Upper lobe of right lung (tissue), 1 donor: Measurements from ENCODE around the gene TMSB10. TPM values are rescaled to one million over a fixed set of nuclear protein-coding genes. Genes with fewer than 3 reads are reported as not detected.

Experiments used
- ATAC-seq: fragments of 200-7000 bp; cut with Tn5 transposase; one replicate; pipeline ENCODE4 v1.9.1; 2020; ENCODE audit warnings: mild to moderate bottlenecking, moderate library complexity
- DNase-seq: peaks from one replicate; pipeline ENCODE4 v3.0.0-alpha.2; 2020
- H3K27ac ChIP-seq: fragments of 200-600 bp; one replicate; pipeline ENCODE4 v1.8.0; 2022
- H3K27me3 ChIP-seq: fragments of 200-600 bp; one replicate; pipeline ENCODE4 v1.8.0; 2022; ENCODE audit warnings: mild to moderate bottlenecking
- H3K36me3 ChIP-seq: fragments of 200-600 bp; one replicate; pipeline ENCODE4 v1.8.0; 2022
- H3K4me1 ChIP-seq: fragments of 200-600 bp; one replicate; pipeline ENCODE4 v1.8.0; 2022
- H3K4me3 ChIP-seq: fragments of 200-600 bp; one replicate; pipeline ENCODE4 v1.8.0; 2022; ENCODE audit warnings: mild to moderate bottlenecking
- H3K9me3 ChIP-seq: fragments of 200-600 bp; one replicate; pipeline ENCODE4 v1.8.0; 2022
- CTCF ChIP-seq: fragments of 200-600 bp; IDR thresholded peaks from one replicate; pipeline ENCODE4 v1.8.0; 2022; ENCODE audit warnings: antibody characterized with exemption
- intact Hi-C: fragments of 100-400 bp; cut with DNase I; formaldehyde crosslinking; loops from one replicate; pipeline ENCODE4 v1.11.0; 2022
- total RNA-seq: library from RNA; stranded (reverse); fragmentation: NEBNext Ultra II Directional; extraction: Animal tissue kit (Norgen Biotek cat#: 25700); gene quantifications from one replicate; pipeline ENCODE4 v1.2.1, GENCODE V29; 2021
- donor health status: DM: no; HTN: yes; CAD: no; lungs with severe emphysema.

Gene TMSB10
- total RNA-seq, 1 donor from 2014 or later: 1,558 TPM

DNA sequence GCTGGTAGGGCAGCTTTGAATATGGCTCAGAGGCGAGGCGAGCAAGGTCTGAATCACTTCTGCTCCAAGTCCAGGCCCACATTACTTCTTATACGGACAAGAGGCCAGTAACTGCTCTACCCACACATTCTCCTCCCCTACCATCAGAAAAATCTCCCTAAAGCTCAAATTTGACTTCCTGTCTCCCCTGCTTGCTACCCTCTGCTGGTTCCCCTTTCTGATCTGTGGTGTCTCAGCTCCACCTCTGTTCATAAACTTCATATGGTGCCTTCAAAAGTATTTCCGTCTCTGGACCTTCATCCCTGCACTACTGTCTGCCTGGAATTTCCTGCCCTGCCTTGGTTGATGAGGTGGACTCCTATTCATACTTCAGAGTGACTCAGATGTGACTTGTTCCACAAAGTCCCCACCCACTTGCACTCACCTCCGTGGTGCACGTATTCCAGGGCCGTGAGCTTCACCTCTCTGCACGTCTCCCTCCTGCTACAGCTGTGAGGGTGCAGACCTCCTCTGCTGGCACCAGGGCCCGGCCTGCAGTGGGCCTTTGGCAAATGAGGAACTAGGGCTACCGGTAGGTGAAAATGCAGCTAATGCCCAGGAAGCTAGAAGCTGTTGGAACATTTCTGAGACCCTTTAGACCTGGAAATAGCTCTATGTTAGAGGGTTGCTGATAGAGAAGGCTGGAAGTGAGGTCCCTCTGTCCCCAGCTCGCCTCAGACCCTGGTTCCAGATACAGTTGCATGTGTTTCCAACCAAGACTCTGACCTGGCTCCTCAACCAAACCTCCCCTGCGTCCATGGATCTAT, 41.0 kb downstream of the TMSB10 start:
- no peak overlapping the region for H3K4me3 ChIP-seq
- peaks cover 3% of the 10 kb centered on the region for H3K4me1 ChIP-seq
- no peaks in the 10 kb centered on the region for H3K36me3 ChIP-seq
- no peaks in the 10 kb centered on the region for H3K27me3 ChIP-seq
- ATAC-seq: peak; percentile 85
- intact Hi-C loops: no loop called here
- no peaks in the 10 kb centered on the region for H3K9me3 ChIP-seq
- no peak for DNase-seq
- H3K27ac ChIP-seq: peak overlapping the region; percentile 24
- TF ChIP-seq CTCF: no peak

GRCh38 chr2:84947010-84947593, 41.6 kb downstream of the TMSB10 start:
- TF ChIP-seq CTCF: no peak
- H3K27ac ChIP-seq: no peak overlapping the region
- H3K27me3 ChIP-seq: no peaks in the 10 kb centered on the region
- no peaks in the 10 kb centered on the region for H3K36me3 ChIP-seq
- DNase-seq (no peak), ATAC-seq (no peak)
- intact Hi-C loops: no loop called here
- H3K9me3 ChIP-seq: no peaks in the 10 kb centered on the region
- no peak overlapping the region for H3K4me3 ChIP-seq
- H3K4me1 ChIP-seq: peaks cover 3% of the 10 kb centered on the region

GRCh38 chr2:84953535-84953934, 48.1 kb downstream of the TMSB10 start:
- no peak overlapping the region for H3K4me3 ChIP-seq
- intact Hi-C loops: no loop called here
- no peak overlapping the region for H3K27ac ChIP-seq
- DNase-seq (no peak), ATAC-seq (no peak)
- peaks cover 7% of the 10 kb centered on the region for H3K4me1 ChIP-seq
- TF ChIP-seq CTCF: no peak
- no peaks in the 10 kb centered on the region for H3K27me3 ChIP-seq
- H3K9me3 ChIP-seq: no peaks in the 10 kb centered on the region
- H3K36me3 ChIP-seq: no peaks in the 10 kb centered on the region

- H3K27me3 ChIP-seq: no peaks in the 10 kb centered on the region
- intact Hi-C loops: no loop called here
- DNase-seq: peak; percentile 16
- no peaks in the 10 kb centered on the region for H3K36me3 ChIP-seq
- peaks cover 7% of the 10 kb centered on the region for H3K4me1 ChIP-seq
- H3K4me3 ChIP-seq: no peak overlapping the region
- no peak for TF ChIP-seq CTCF
- no peaks in the 10 kb centered on the region for H3K9me3 ChIP-seq
- no peak overlapping the region for H3K27ac ChIP-seq
- ATAC-seq: no peak
Measured at GRCh38 chr2:84954329-84954728, 48.9 kb downstream of the TMSB10 start.

Other genes with a start within 250 kb of the TMSB10 start
- 6.5 TPM for gene TRABD2A, start 24.6 kb upstream of the TMSB10 start, total RNA-seq
- gene KCMF1, start 65.5 kb downstream of the TMSB10 start, total RNA-seq: 72.9 TPM
- 21.1 TPM for gene TCF7L1, start 227.7 kb downstream of the TMSB10 start, total RNA-seq